ENCODE measurements around the gene HOXB3. TPM values are rescaled to one million over a fixed set of nuclear protein-coding genes. Genes with fewer than 3 reads are reported as not detected.

HOXB3 gene
- polyA plus RNA-seq, 3 donors = 2.6 to 10.2 (median 9.6) TPM

DNA sequence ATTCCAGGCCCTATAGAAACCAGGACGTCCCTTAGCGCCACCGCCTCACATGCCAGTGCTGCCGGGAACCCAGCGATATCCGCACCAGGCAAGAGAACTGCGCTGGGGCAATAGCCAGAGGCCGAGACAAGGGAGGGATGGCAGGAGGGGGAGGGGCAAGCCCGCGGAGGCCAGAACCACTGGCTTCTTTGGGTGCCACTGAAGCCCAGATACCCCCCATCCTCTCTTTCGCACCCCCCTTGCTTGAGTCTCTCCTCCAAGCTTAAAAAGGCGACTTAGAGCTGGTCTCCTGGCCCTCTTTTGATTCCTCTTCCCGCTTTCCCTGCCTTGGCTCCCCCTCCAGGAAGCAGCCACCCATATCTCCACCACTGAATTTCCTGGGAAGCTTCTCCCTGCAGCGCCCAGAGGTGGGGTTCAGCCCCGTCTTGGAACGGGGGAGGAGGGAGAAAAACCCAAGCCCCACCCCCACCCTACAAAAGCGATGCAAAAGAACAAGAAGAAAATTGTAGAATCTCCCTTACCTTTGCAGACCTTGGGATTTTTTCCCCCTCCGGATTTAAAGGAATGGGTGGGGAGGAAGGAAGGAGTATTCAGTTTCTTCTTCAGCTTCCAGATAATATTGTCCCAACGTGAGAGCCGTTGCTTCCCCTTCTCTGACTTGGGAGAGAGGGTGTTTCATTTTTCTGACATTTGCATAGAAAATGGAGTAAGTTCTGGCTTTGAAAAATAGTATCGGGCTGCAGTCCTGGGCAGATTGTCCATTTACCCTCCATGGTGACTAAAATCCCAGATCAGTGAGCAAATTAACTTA, 14.1 kb upstream of the HOXB3 start:
- H3K27ac ChIP-seq (ENCODE audit: low read depth, low read length) = no peak overlapping the region
- 6 to 20% (median 19%) methylated on average over 21 of the region's 21 CpGs for WGBS, 3 donors

DNA sequence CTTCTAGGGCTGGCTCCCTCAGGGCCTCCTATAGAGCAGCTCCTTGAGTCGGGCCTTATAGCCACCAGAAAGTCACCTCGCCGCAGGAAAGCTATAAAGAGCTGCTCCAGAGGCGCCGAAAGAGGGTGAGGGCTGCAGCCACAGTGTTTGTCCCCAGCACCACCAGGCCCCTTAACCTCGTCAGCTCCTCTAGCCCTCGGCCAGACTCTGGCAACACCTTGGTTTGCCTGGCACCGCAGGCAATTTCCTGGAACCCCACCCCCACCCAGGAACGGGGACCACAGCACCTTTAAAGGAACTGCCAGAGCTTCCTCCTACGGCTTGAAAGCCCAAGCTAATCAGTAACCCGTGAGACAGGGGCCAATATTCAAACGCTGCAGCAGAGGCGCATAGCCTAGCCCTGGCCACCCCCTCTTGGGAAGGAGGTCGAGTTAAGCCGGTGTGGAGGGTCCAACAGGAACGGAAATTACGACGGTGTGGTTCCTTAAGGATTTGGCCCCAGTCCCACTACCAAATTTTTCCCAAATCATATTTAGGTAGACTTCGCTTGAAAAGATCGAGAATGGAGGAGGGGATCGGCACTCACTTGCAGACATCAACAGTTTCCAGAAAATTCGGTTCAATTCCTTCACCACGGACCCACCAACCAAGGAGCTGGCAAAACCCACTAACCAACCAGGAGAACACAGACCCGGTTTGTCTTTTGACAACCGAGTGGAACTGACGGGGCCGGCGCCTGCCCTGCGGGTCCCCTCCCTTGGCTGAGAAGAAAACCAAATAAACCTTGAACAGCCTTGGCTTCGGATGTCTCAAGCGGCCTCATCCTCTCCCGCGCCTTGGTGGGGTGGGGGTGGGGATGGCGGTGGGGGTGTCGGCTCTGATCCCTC, 11.7 kb upstream of the HOXB3 start:
- 11 to 41% (median 41%) methylated on average over 35 of the region's 35 CpGs for WGBS, 3 donors

DNA sequence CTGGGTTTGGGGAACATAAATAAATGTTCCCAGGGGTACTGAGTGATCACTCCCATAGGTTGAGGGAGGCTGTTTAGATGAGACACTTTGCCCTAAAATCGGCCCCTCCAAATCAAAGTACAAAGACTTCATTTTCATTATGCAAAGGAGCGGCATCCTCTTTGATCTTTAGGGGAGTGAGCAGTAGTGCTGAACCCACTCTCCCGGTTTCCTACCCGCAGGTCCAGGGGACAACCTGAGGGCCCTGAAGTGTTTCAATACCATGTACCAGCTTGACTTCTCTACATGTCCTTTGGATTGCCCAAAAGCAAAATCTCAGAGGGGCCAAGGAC, 11.1 kb upstream of the HOXB3 start:
- 27 to 83% (median 82%) methylated on average over 4 of the region's 4 CpGs for WGBS, 3 donors
- H3K27ac ChIP-seq (ENCODE audit: low read depth, low read length) = no peak overlapping the region

More for the DNA sequence above, 11.7 kb upstream of the HOXB3 start:
- no peak overlapping the region for H3K27ac ChIP-seq (ENCODE audit: low read depth, low read length)

DNA sequence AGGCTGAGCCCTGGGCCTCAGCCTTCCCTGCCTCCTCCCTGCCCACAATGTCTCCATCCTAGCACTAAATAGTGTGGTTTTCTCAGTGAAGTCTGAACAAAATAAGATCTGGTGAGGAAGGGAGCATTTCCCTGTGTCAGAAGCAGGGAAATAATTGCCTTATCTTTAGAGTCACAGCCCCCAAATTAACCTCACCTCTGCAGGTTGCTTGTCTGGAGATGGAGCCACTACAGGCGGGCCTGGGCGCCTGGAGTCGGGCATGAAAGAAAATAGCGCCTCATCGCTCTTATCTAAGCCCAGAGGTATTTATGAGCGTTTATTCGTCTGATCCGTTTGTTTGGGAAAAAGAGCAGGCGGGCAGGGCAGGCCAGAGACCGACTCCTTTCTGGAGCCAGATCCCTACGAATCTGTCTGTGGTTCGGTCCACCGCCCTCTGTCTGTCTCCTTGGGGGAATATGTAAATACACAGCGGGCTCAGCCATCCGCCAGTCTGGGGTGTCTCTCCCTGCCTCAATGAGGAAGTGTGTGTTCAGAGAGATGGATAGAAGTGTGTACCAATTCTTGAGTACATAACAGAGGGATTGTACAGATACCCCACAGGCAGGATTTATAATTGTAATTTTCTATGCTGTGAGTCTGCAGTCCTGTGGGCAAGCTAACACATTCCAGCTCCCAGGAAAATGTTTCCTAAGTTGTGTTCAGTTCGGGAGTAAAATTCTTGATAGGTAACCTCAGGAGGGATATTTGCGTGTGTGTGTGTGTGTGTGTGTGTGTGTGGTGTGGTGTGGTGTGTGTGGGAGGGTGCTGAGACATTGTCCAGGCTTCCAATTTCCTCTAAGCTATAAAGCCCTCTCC, 10.4 kb upstream of the HOXB3 start:
- H3K27ac ChIP-seq (ENCODE audit: low read depth, low read length) = no peak overlapping the region
- 35 to 78% (median 74%) methylated on average over 17 of the region's 17 CpGs for WGBS, 3 donors

DNA sequence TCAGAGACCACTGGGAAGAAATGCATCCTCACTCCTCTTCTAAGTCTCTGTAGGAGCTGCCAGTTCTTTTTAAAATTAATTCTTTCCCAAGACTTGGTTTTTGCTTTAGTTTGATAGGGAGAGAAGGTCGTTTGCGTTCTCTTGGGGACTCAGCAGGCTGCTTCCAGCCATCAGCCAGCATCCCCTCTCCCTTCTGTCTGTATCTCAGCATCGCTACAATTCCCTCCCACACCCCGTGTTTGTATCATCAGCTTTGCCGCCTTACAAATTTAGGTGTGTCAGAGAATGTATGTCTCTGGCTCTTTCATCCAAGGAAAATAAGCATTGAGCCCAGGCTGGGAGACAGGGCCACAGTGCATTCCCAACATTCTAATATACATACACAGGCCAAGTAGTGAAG, 9.3 kb upstream of the HOXB3 start:
- no peak overlapping the region for H3K27ac ChIP-seq (ENCODE audit: low read depth, low read length)
- WGBS, 3 donors = 34 to 82% (median 81%) methylated on average over 5 of the region's 5 CpGs

DNA sequence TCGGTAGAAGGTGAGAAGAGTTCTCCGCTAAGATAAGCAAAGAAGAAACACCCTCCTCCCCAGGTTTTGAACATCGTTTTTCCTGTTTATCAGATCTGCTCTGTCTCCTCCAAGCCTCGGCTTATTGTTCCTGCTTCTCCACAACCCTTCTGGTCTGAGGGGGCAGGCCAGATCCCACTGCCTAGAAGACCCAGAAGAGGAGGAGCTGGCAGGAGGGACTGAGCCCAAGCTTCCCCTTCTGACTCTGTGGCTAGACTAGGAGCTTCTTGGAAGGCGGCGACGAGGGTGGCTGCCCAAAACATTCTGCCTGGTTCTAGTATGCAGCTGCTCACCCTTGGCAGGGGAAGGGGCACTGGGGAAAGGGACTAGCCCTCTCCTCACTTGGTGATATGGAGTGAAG, 8.7 kb upstream of the HOXB3 start:
- no peak overlapping the region for H3K27ac ChIP-seq (ENCODE audit: low read depth, low read length)
- 21 to 43% (median 35%) methylated on average over 7 of the region's 7 CpGs for WGBS, 3 donors

DNA sequence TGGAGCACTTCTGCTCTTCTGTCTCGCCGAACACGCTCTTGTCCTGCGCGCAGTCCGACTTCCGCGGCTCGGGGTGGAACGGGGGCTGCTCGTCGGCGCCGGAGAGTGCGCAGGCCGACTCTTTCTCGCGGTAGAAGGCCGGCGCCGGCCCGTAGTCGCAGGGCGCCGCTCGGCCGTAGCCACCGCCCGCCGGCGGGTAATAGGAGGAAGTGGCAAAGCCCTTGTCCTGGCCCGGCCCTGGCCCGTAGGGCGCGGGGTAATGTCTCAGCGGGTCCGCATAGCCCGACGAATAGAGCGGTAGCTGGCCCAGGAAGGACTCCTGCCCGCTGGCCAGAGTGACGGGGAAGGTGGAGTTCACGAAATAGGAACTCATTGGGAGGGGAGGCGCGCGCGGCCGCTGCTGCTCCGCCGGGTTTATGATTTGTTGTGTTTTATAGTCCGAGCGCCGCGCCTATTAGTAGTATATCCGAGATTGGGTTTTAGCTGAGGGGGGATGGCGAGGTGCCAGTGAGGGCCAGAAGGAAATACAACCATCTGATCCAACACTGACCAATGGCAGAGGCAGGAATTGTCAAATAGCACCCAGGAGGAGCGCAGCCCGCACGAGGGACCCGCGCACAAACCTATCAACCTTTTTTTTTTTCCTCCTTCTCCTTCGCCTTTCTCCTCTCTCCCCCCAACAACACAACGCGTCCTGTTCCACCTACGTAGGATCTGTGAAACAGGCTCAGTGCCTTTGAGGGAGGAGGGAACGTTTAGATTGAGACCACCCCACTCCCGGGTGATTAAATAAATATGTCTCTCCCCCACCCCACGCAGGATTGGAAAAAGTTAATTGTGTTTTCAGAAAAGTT, 8.0 kb upstream of the HOXB3 start:
- 1 to 2% (median 1%) methylated on average over 63 to 68 of the region's 68 CpGs for WGBS, 3 donors
- H3K27ac ChIP-seq (ENCODE audit: low read depth, low read length) = no peak overlapping the region

DNA sequence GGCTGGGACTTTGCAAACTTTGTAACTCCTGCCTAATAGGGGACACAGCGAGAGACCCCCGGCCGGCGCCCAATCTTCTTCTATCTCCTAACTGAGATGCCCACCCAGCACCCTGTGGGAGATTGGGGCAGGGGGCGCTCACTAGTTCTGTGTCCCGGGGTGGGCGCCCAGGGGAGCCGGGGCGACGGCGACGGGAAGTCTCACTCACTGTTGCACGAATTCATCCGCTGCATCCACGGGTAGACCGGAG, 7.4 kb upstream of the HOXB3 start:
- H3K27ac ChIP-seq (ENCODE audit: low read depth, low read length) = no peak overlapping the region
- 1 to 5% (median 3%) methylated on average over 16 of the region's 16 CpGs for WGBS, 3 donors

DNA sequence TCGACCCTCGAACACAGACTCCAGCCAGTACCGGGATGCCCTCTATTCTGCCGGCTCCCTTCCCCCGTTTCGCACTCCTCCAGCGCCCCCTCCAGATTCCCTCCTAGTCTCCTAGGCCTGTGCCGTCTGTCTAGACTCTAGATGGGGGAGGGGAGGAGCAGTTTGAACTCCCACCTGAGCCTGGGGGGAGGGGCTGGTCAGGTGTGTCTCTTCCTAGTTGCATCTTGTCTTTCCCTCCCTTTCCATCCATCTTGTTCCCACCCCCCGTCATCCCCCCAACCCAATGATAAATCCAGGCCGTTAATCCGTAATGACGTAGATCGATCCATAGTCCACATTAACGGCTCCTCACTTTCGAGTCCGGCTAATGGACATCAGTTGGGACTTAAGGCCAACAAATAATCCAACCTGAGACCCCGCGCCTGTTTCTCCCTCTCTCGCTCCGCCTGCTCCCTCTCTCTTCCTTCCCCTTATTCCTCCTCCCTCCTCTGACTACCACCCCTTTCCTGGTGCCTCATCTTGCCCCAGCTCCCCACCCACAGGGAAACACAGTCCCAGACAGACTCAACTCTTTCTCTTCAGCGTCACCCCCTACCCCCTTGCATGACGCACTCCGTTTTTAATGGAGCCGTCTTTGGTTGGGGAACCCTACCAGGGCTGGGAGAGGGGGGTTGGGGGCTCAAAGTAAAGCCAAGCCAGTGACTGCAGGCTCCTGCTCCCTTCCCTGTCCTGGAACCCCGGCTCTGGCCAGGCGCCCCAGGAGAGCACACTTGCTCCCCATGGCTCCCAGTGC, 6.9 kb upstream of the HOXB3 start:
- 8 to 30% (median 12%) methylated on average over 24 to 26 of the region's 26 CpGs for WGBS, 3 donors

DNA sequence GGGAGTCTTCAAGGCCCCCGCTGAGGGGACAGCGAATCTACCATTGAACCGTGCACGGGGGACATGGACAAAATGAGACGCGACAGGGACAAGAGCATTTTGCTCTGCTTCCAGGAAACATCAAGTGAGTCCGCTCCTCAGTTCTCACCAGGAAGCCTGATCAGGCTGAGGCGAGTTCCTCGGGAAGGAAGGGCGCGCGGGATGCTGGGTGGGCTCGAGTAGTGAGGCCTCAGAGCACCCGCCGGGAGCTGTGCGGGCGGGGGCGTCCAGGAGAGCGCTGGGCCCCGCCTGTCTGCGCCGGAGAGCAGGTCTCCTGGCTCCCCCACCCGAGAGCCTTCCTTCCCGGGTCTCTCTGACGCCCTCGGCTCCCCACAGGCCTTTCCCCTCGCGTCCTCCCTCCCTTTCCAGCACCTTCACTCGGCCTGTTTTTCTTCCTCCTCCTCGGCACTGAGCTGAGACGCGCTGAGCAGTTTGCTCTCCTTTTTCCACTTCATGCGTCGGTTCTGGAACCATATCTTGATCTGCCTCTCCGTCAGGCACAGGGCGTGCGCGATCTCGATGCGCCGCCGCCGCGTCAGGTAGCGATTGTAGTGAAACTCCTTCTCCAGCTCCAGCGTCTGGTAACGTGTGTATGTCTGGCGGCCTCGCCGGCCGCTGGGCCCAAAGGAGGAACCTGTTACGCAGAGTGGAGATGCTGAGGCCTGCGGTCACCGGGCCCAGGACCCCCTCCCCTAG, 6.1 kb upstream of the HOXB3 start:
- 14 to 33% (median 25%) methylated on average over 42 to 54 of the region's 54 CpGs for WGBS, 3 donors
- H3K27ac ChIP-seq (ENCODE audit: low read depth, low read length) = no peak overlapping the region

More for the DNA sequence above, 6.9 kb upstream of the HOXB3 start:
- H3K27ac ChIP-seq (ENCODE audit: low read depth, low read length) = no peak overlapping the region

DNA sequence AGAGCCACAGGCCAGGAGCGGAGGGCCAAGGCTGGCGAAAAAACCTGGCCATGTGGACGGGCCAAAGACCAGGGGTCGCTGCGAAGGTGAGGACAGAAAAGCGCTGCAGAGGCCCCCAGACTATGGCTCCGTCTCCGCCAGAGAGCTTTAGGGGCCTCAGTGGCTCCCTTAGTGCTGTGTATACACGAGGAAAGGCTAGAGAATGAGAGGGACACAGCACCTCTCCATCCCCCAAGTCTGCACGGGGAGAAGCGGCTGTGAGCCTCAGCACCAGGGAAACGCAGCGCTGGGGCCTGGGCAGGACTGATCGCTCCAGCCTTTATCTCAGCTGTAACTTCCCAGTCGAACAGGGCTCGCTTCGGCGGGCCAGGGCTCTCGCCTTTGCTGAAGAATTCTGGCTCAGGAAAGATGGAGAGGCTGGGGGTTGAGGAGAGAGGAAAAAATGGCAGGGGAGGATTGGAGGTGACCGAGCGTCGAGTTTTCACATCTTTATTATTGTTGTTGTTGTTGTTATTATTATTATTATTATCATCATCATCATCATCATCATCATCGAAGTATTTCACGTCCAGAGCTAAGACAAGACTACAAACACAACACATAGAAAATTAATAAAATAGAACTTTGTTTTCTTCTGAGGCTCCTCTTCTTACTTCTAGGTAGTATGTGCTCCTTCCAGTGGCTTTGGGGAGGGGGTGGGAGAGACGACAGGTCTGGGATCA, 5.4 kb upstream of the HOXB3 start:
- H3K27ac ChIP-seq (ENCODE audit: low read depth, low read length) = no peak overlapping the region
- 31 to 81% (median 80%) methylated on average over 25 of the region's 25 CpGs for WGBS, 3 donors

DNA sequence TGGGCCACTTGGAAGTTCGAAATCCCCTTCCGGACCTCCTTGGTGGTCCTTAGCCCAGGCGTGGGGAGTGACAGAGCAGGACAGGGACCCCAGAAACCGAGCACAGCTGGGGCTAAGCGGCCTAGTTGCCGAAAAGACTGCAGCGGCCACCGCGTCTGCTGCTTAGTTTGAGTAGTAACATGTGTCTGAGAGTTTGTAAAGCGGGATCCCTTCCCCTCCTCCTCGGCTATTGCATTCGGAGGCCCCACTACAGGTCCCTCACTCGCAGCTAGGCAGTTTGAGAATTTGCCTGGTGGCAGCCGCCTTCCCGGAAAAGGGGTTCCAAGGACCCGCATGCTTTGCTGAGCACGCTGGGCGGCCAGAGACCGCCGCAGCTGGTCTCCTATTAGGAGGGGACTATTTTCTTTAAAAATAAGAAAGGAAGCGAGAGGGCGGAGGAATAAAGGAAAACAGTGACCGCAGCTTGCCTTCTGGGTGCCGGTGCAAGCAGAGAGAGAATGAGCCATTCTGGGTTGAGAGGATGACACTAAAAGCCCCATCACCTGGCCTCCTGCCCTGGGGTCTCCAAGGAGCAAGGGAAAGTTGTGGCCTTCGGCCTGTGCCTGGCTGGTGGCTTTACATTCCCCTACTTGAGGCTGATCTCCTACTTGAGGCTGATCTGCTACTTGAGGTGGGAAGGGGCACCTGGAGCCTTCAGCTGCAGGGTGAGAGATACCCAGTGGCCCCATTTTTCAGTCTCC, 4.7 kb upstream of the HOXB3 start:
- no peak overlapping the region for H3K27ac ChIP-seq (ENCODE audit: low read depth, low read length)

DNA sequence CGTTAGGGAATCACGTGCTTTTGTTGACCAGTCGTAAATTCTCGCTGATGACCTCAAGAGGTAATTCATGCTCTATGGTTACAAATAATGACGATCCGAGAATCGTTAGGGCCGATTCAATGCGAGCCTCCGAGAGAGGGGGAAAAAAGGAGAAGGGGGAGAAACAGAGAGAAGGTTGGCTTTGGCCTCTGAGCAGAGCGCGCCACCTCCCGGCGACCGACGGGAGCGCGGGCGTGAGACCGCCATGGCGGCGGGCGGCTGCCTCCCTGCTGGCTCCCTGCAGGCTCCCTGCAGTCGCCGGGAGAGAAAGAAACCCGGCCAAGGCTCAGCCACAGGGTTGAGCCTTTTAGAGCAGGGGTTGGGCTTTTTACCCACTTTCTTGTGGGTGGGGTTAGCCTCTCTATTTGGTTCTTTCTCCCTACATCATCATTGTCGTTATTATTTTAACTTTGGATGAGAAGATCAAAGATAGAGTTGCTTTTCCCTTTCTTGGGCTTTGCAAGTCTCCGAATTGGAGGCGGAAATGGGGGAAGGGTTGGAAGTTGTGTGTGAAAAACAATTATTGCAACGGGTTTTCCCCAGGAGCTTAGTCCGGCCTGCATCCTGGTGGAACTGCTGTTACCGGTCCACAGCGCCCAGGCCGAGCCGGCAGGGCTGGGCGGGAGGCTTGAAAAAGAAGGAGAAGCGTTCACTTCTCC, 3.9 kb upstream of the HOXB3 start:
- H3K27ac ChIP-seq (ENCODE audit: low read depth, low read length) = no peak overlapping the region
- 8 to 11% (median 9%) methylated on average over 35 to 37 of the region's 37 CpGs for WGBS, 3 donors

More for the DNA sequence above, 4.7 kb upstream of the HOXB3 start:
- WGBS, 3 donors = 22 to 69% (median 65%) methylated on average over 25 of the region's 25 CpGs

DNA sequence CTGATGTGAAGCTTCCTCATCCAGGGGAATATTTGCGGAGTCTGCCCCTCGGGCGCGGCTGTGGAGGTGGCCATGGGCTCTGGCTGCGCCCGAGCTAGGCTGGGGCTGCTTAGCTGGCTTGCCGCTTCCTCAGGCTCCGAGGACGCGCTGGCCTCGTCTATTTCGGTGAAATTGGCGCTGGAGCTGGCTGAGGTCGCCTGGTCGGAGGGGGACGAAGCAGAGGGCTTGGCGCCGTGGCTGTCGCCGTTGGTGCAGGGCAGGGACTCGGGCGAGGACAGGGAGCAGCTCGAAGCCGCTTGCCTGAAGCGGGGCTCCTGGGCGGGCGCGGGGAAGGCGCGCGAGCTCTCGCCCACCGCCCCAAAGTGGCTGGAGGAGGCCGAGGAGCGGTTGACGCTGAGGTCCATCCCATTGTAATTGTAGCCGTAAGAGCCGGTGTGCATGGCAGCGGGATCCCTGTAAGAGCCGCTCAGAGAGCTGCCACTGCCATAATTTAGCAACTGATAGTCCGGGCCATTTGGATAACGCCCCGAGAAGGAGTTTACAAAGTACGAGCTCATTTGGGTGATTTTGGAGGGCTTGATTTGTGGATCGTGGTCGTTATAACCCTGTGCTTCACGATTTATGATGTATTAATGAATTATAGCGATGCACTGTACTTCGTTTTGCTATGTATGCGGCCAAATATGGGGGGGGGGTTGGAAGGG, 3.2 kb upstream of the HOXB3 start, which contains the start of gene HOXB5:
Gene HOXB5 (minus strand): TSS at position 654 of the 704 bp plus-strand sequence. CDS start 97 bp downstream, at position 557.
- no peak within 1 kb of the TSS for H3K27ac ChIP-seq (ENCODE audit: low read depth, low read length)
- WGBS, 3 donors = 3 to 9% (median 3%) methylated on average over 50 of the region's 50 CpGs
